H1 (cell line): ENCODE data around the gene PRDM5. TPM values are rescaled to one million over a fixed set of nuclear protein-coding genes. Genes with fewer than 3 reads are reported as not detected.

ENCODE experiments used
- CTCF ChIA-PET: fragments of 300-600 bp; sonication (Branson Sonifier 250); formaldehyde crosslinking; loops from one replicate; lab custom pipeline; 2021; ENCODE audit not compliant: partially characterized antibody; lab: Charles Lee
- POLR2A ChIA-PET: fragments of 300-600 bp; sonication (Branson Sonifier 250); formaldehyde crosslinking; loops from one replicate; lab custom pipeline; 2021; ENCODE audit warnings: inconsistent platforms; ENCODE audit not compliant: partially characterized antibody; lab: Charles Lee
- DNase-seq, 2 experiments: peaks; one replicate each; pipeline versions ENCODE4 v3.0.0 to v3.0.0-alpha.2; 2010 to 2022; ENCODE audit warnings: low spot score in 2 of 2, low read depth in 1 of 2, mixed read lengths in 1 of 2
- FAIRE-seq: peaks from 2 replicates; lab custom pipeline; 2011; peaks lifted over from hg19 to GRCh38; lab: Jason Lieb, UNC
- H2AFZ ChIP-seq: 2 replicates; pipeline ENCODE4 v1.8.1; 2012; ENCODE audit warnings: low read length, inconsistent platforms
- H2AK5ac ChIP-seq: 2 replicates; pipeline ENCODE4 v1.6.1; 2013; ENCODE audit warnings: low read depth, low read length
- H2BK120ac ChIP-seq: replicated peaks from 2 replicates; pipeline ENCODE3; 2013; ENCODE audit warnings: low read depth, low read length, inconsistent platforms
- H2BK12ac ChIP-seq: 2 replicates; pipeline ENCODE4 v1.6.1; 2013; ENCODE audit warnings: low read depth, low read length
- H2BK15ac ChIP-seq: 2 replicates; pipeline ENCODE4 v1.6.1; 2013; ENCODE audit warnings: low read length
- H2BK20ac ChIP-seq: 2 replicates; pipeline ENCODE4 v1.6.1; 2013; ENCODE audit warnings: low read length
- H2BK5ac ChIP-seq: 2 replicates; pipeline ENCODE4 v1.6.1; 2013; ENCODE audit warnings: low read depth, low read length
- H3K14ac ChIP-seq: 2 replicates; pipeline ENCODE4 v1.6.1; 2013; ENCODE audit warnings: inconsistent platforms; ENCODE audit not compliant: insufficient read length
- H3K18ac ChIP-seq: 2 replicates; pipeline ENCODE4 v1.6.1; 2013; ENCODE audit warnings: low read length; ENCODE audit errors: extremely low read depth
- H3K23ac ChIP-seq: 2 replicates; pipeline ENCODE4 v1.6.1; 2013; ENCODE audit warnings: inconsistent platforms; ENCODE audit not compliant: insufficient read length
- H3K23me2 ChIP-seq: 2 replicates; pipeline ENCODE4 v1.6.1; 2013; ENCODE audit warnings: low read depth, low read length
- H3K27ac ChIP-seq: 2 replicates; pipeline ENCODE4 v1.6.1; 2011; ENCODE audit warnings: low read depth, low read length, inconsistent platforms
- H3K27me3 ChIP-seq, 4 experiments: replicated peaks in 1 of 4; 1 replicate in 1 of 4; 2 replicates in 3 of 4; pipeline versions ENCODE4 v1.6.1 to v1.8.1; 2011 to 2013; ENCODE audit warnings: low read length in 3 of 4, mild to moderate bottlenecking in 3 of 4, inconsistent platforms in 2 of 4, mixed read lengths in 2 of 4, moderate library complexity in 1 of 4; ENCODE audit not compliant: control insufficient read depth in 3 of 4, insufficient read depth in 3 of 4; ENCODE audit errors: extremely low read depth in 1 of 4
- H3K36me3 ChIP-seq, 4 experiments: 2 replicates each; pipeline versions ENCODE4 v1.6.1 to v1.8.1; 2011 to 2013; ENCODE audit warnings: mild to moderate bottlenecking in 4 of 4, low read length in 3 of 4, moderate library complexity in 2 of 4, control low read depth in 1 of 4, inconsistent platforms in 1 of 4; ENCODE audit not compliant: insufficient read depth in 4 of 4, control insufficient read depth in 2 of 4
- H3K4ac ChIP-seq: replicated peaks from 2 replicates; pipeline ENCODE3; 2013; ENCODE audit warnings: low read length, low read depth, mixed read lengths, inconsistent platforms; ENCODE audit not compliant: insufficient read length
- H3K4me1 ChIP-seq, 4 experiments: replicated peaks in 1 of 4; 1 replicate in 1 of 4; 2 replicates in 3 of 4; pipeline versions ENCODE4 v1.6.1 to v1.8.1; 2011 to 2013; ENCODE audit warnings: low read length in 3 of 4, inconsistent platforms in 2 of 4, mixed read lengths in 1 of 4; ENCODE audit not compliant: insufficient read depth in 4 of 4, control insufficient read depth in 3 of 4
- H3K4me2 ChIP-seq, 2 experiments: 2 replicates each; pipeline versions ENCODE4 v1.6.1 to v1.8.1; 2011 to 2013; ENCODE audit warnings: low read depth in 2 of 2, low read length in 2 of 2, control low read depth in 1 of 2, inconsistent platforms in 1 of 2, mild to moderate bottlenecking in 1 of 2; ENCODE audit not compliant: insufficient read depth in 1 of 2
- H3K4me3 ChIP-seq, 4 experiments: fragments of 200-600, 300-600 bp in 1 of 4; sonication (generic), shearing (Covaris generic), sonication (Bioruptor Twin) in 1 of 4; 2 replicates each; pipeline versions ENCODE4 v1.5.1 to v1.8.1; 2011 to 2016; ENCODE audit warnings: low read length in 4 of 4, low read depth in 3 of 4, control low read depth in 2 of 4, inconsistent platforms in 2 of 4, mild to moderate bottlenecking in 2 of 4, mixed read lengths in 1 of 4, moderate library complexity in 1 of 4; ENCODE audit not compliant: insufficient read depth in 2 of 4; ENCODE audit errors: extremely low read depth in 1 of 4
- H3K56ac ChIP-seq: replicated peaks from 2 replicates; pipeline ENCODE3; 2013; ENCODE audit warnings: low read depth, mild to moderate bottlenecking, mixed read lengths, low read length, inconsistent platforms; ENCODE audit not compliant: insufficient read length
- H3K79me1 ChIP-seq: 2 replicates; pipeline ENCODE4 v1.6.1; 2013; ENCODE audit warnings: low read depth, low read length, control low read depth
- H3K79me2 ChIP-seq, 2 experiments: 2 replicates each; pipeline versions ENCODE4 v1.6.1 to v1.8.1; 2012 to 2013; ENCODE audit warnings: low read length in 2 of 2, mild to moderate bottlenecking in 2 of 2, inconsistent platforms in 1 of 2; ENCODE audit not compliant: insufficient read depth in 2 of 2, control insufficient read depth in 1 of 2
- H3K9ac ChIP-seq, 4 experiments: replicated peaks in 1 of 4; 1 replicate in 1 of 4; 2 replicates in 3 of 4; pipeline versions ENCODE4 v1.6.1 to v1.8.1; 2011 to 2013; ENCODE audit warnings: low read depth in 3 of 4, low read length in 3 of 4, control low read depth in 2 of 4, mild to moderate bottlenecking in 2 of 4, moderate library complexity in 2 of 4, inconsistent platforms in 1 of 4; ENCODE audit errors: extremely low read depth in 1 of 4
- H3K9me3 ChIP-seq, 2 experiments: 2 replicates each; pipeline versions ENCODE4 v1.6.1 to v1.8.1; 2012 to 2013; ENCODE audit warnings: mild to moderate bottlenecking in 2 of 2, moderate library complexity in 2 of 2, control low read depth in 1 of 2, inconsistent platforms in 1 of 2, low read depth in 1 of 2, low read length in 1 of 2, mixed read lengths in 1 of 2; ENCODE audit not compliant: insufficient read depth in 2 of 2
- H4K20me1 ChIP-seq, 2 experiments: replicated peaks in 1 of 2; 2 replicates each; pipeline versions ENCODE3 to v1.8.1; 2011 to 2013; ENCODE audit warnings: inconsistent platforms in 2 of 2, low read length in 2 of 2, mild to moderate bottlenecking in 1 of 2; ENCODE audit not compliant: insufficient read depth in 2 of 2, control insufficient read depth in 1 of 2
- H4K5ac ChIP-seq: 2 replicates; pipeline ENCODE4 v1.6.1; 2013; ENCODE audit warnings: low read length, low read depth, mixed read lengths, inconsistent platforms; ENCODE audit not compliant: insufficient read length
- H4K8ac ChIP-seq: 2 replicates; pipeline ENCODE4 v1.8.0; 2013; ENCODE audit warnings: mild to moderate bottlenecking, moderate library complexity, low read length, inconsistent platforms; ENCODE audit not compliant: insufficient read depth; ENCODE audit errors: extremely low read depth
- H4K91ac ChIP-seq: replicated peaks from 2 replicates; pipeline ENCODE3; 2013; ENCODE audit warnings: low read length, mixed read lengths, inconsistent platforms; ENCODE audit not compliant: insufficient read length
- ASH2L ChIP-seq: fragments of 200-600, 300-600 bp; sonication (generic); IDR thresholded peaks from one replicate; pipeline ENCODE4 v1.7.1; 2017; ENCODE audit warnings: low read length
- ATF2 ChIP-seq: IDR thresholded peaks from 2 replicates; pipeline ENCODE4 v1.6.1; 2012; ENCODE audit warnings: low read length, inconsistent platforms
- CEBPB ChIP-seq: IDR thresholded peaks from 2 replicates; pipeline ENCODE4 v1.6.1; 2012; ENCODE audit warnings: low read depth, low read length
- EGR1 ChIP-seq: IDR thresholded peaks from 2 replicates; pipeline ENCODE4 v1.6.1; 2011; ENCODE audit warnings: low read depth, low read length, borderline replicate concordance
- FOSL1 ChIP-seq: IDR thresholded peaks from 2 replicates; pipeline ENCODE4 v1.6.1; 2011; ENCODE audit warnings: mild to moderate bottlenecking, low read depth, low read length, moderate library complexity; ENCODE audit not compliant: insufficient read depth
- JUND ChIP-seq: IDR thresholded peaks from 2 replicates; pipeline ENCODE4 v1.6.1; 2011; ENCODE audit warnings: mild to moderate bottlenecking, improper control_type of control experiment, low read length
- KDM5A ChIP-seq: fragments of 200-600 bp; IDR thresholded peaks from 2 replicates; pipeline ENCODE4 v1.7.1; 2012; ENCODE audit warnings: mild to moderate bottlenecking, low read length, inconsistent platforms, mixed read lengths
- MAFK ChIP-seq: IDR thresholded peaks from 2 replicates; pipeline ENCODE4 v1.6.1; 2012; ENCODE audit warnings: low read depth, mild to moderate bottlenecking, improper control_type of control experiment, low read length
- PHF8 ChIP-seq: fragments of 200-600 bp; sonication (generic); conservative IDR thresholded peaks from 2 replicates; pipeline ENCODE4 v1.7.1; 2012; ENCODE audit warnings: low read depth, mild to moderate bottlenecking, inconsistent platforms, low read length, moderate library complexity
- SP2 ChIP-seq: IDR thresholded peaks from 2 replicates; pipeline ENCODE4 v1.6.1; 2012; ENCODE audit warnings: mild to moderate bottlenecking, low read length, inconsistent platforms
- SP4 ChIP-seq: IDR thresholded peaks from 2 replicates; pipeline ENCODE4 v1.6.1; 2012; ENCODE audit warnings: low read length, inconsistent platforms
- TAF1 ChIP-seq: IDR thresholded peaks from 2 replicates; pipeline ENCODE4 v1.6.1; 2011; ENCODE audit warnings: mild to moderate bottlenecking, low read depth, low read length
- TCF12 ChIP-seq: IDR thresholded peaks from 2 replicates; pipeline ENCODE4 v1.6.1; 2011; ENCODE audit warnings: low read depth, mild to moderate bottlenecking, low read length
- WGBS, 2 experiments: shearing (Covaris generic) in 1 of 2; methylation state at CpG; one replicate each; pipeline versions ENCODE4 v1.1.6 to v1.1.7; 2013 to 2015; ENCODE audit warnings: low lambda C conversion rate in 2 of 2, mixed read lengths in 2 of 2, inconsistent platforms in 1 of 2, low coverage in 1 of 2, missing lambda C conversion rate in 1 of 2; ENCODE audit not compliant: insufficient replicate concordance in 2 of 2, insufficient coverage in 1 of 2, insufficient read length in 1 of 2; ENCODE audit errors: extremely low coverage in 1 of 2, missing lambda C conversion rate in 1 of 2; 5-methylcytosine and 5-hydroxymethylcytosine counted together
- polyA plus RNA-seq, 7 experiments: library from polyadenylated mRNA; depleted of rRNA in 3 of 7; stranded (reverse) in 5 of 7; unstranded in 2 of 7; fragments of >200 nt in 5 of 7; fragments of 200-250 nt in 2 of 7; gene quantifications; 1 replicate in 5 of 7; 2 replicates in 1 of 7; 4 replicates in 1 of 7; pipeline versions ENCODE4 v1.2.1 to v1.2.3, GENCODE V29; 2011 to 2013; ENCODE audit warnings: missing spikeins in 2 of 7, mixed read lengths in 2 of 7
- total RNA-seq: library from RNA; stranded (reverse); fragmentation: NEBNext Ultra II Directional; extraction: Animal tissue kit (Norgen Biotek cat#: 25700); gene quantifications from 2 replicates; pipeline ENCODE4 v1.2.1, GENCODE V29; 2021
- TF ChIP-seq, protein P1 (sequence below): IDR thresholded peaks from 2 replicates; pipeline ENCODE4 v1.6.1; 2012; ENCODE audit warnings: inconsistent platforms

The PRDM5 gene
- total and polyA plus RNA-seq, 2 of the 8 experiments (the other 6 are each of a cell fraction or from before 2014, with no cell fraction given): 8.2 to 23.4 TPM

DNA sequence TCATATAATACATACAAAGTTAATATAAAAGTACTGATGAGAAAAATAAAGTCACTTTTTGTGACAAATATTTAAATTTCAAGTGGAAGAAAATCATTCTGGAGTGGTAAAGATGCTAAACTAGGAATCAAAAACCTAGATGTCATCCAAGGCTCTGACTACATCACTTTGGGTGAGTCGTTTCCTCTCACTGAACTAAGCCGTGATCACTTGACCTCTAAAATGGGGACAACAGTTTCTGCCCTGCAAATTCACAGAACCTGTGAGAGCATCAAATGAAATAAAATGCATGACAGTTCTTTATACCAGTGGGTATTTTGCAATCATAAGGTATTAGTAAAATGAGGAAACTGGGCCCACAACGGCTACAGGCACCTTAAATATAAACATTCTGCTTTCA, 63.8 kb downstream of the PRDM5 start:
- H2AK5ac ChIP-seq: no peak overlapping the region
- H4K20me1 ChIP-seq: no peaks in the 10 kb centered on the region
- no peak overlapping the region for H2BK5ac ChIP-seq
- no peak overlapping the region for H2AFZ ChIP-seq
- no peaks in the 10 kb centered on the region for H3K9me3 ChIP-seq
- H2BK15ac ChIP-seq: no peak overlapping the region
- H3K9ac ChIP-seq: no peak overlapping the region
- WGBS, 2 experiments: 62% methylated on average over 3 of the region's 3 CpGs; no CpG with 5 or more reads in 1 of the 2 experiments
- no peak overlapping the region for H4K8ac ChIP-seq
- no peaks in the 10 kb centered on the region for H3K36me3 ChIP-seq
- H3K4me3 ChIP-seq: no peak overlapping the region
- H2BK120ac ChIP-seq: no peak overlapping the region
- H3K4me2 ChIP-seq: no peak overlapping the region
- no peak overlapping the region for H3K18ac ChIP-seq
- H3K27me3 ChIP-seq: no peaks in the 10 kb centered on the region
- H3K23ac ChIP-seq: no peak overlapping the region
- peaks cover 0 to 6% of the 10 kb centered on the region in 2 experiments; a peak in 2 of 4 replicates for H3K79me2 ChIP-seq
- H3K56ac ChIP-seq: no peak overlapping the region
- H4K5ac ChIP-seq: no peak overlapping the region
- DNase-seq (no peak), FAIRE-seq (no peak)
- H3K79me1 ChIP-seq: no peaks in the 10 kb centered on the region
- no peak overlapping the region for H2BK20ac ChIP-seq
- no peaks in the 10 kb centered on the region for H3K23me2 ChIP-seq
- ChIA-PET CTCF (interaction anchor here (2.6 kb wide), 1 partner anchor 14 kb away, joined by 9 read pairs; no protein-coding TSS in a partner anchor), POLR2A (no interaction called here)
- no peak overlapping the region for H4K91ac ChIP-seq
- H2BK12ac ChIP-seq: no peak overlapping the region
- no peak overlapping the region for H3K27ac ChIP-seq
- no peak overlapping the region for H3K14ac ChIP-seq
- peaks cover 0 to 3% (median 1%) of the 10 kb centered on the region in 4 experiments; a peak in 2 of 7 replicates for H3K4me1 ChIP-seq
- H3K4ac ChIP-seq: no peak overlapping the region
- no peak for TF ChIP-seq PHF8
- TF ChIP-seq FOSL1: no peak
- no peak for TF ChIP-seq TAF1
- TF ChIP-seq CEBPB: no peak
- TF ChIP-seq ATF2: no peak
- no peak for TF ChIP-seq ASH2L
- no peak for TF ChIP-seq SP4
- no peak for TF ChIP-seq SP2
- no peak for TF ChIP-seq TCF12
- TF ChIP-seq, protein P1, sequence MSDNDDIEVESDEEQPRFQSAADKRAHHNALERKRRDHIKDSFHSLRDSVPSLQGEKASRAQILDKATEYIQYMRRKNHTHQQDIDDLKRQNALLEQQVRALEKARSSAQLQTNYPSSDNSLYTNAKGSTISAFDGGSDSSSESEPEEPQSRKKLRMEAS: no peak
- TF ChIP-seq KDM5A: no peak
- no peak for TF ChIP-seq JUND
- TF ChIP-seq EGR1: no peak
- no peak for TF ChIP-seq MAFK
